ENCODE data around the gene INHBB.

Gene INHBB

DNA sequence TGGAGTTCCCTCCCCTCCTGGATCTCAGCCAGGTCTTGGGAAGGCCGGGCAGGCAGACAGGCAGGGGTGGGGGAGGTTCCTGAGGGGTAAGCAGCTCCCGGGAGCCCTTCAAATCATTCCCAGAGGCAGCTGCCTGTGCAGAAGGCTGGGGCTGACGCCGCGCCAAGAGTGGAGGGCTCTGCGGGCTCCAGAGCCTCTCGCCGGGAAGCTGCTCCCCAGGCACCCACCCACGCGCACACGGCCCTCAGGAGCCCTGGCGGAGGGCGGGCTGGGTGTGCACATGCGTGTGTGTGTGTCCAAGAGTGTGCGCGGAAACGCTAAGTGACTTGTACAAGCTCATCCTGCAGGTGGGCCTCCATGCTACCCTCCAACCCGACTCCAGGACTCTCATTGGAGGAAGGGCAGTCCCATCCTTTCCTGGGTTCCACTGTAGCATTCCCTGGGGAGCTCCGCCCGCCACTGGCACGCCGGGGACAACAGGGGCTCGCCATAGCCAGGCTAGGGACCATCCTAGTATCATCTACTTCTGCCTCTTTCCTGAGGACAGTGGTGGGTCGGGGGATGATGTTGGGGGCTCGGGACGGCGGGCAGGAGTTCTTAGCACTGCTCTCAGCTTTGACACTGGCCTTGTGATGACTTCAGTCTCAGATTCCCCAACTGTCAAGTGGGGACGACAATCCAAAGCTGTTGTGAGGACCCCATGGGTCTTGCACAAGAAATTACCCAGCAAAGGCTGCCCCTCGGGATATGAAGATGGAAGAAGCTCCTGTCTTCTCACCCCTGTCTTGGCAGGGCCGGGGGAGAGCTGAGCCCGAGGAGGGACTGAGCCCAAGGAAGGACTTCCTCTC, 50.3 kb downstream of the INHBB start:
- Histone ChIP-seq H3K36me3 (no peaks in the 10 kb centered on the region), H3K9me3 (replicated peaks in 1 of 11) (peaks cover 0 to 5% (median 0%) of the 10 kb centered on the region in 11 experiments; a peak in 1 of 22 replicates), H4K20me1 (no peaks in the 10 kb centered on the region), H3K4me1 (peaks cover 0 to 10% (median 0%) of the 10 kb centered on the region in 10 experiments; a peak in 2 of 20 replicates), H3K4me3 (no peak overlapping the region), H3K27me3 (no peaks in the 10 kb centered on the region), H3K27ac (no peak overlapping the region), H3K4me2 (no peak overlapping the region), H3K9ac (no peak overlapping the region)
- TF ChIP-seq Cebpa-rat (IDR thresholded peaks at IDR 0.05) = no peak

DNA sequence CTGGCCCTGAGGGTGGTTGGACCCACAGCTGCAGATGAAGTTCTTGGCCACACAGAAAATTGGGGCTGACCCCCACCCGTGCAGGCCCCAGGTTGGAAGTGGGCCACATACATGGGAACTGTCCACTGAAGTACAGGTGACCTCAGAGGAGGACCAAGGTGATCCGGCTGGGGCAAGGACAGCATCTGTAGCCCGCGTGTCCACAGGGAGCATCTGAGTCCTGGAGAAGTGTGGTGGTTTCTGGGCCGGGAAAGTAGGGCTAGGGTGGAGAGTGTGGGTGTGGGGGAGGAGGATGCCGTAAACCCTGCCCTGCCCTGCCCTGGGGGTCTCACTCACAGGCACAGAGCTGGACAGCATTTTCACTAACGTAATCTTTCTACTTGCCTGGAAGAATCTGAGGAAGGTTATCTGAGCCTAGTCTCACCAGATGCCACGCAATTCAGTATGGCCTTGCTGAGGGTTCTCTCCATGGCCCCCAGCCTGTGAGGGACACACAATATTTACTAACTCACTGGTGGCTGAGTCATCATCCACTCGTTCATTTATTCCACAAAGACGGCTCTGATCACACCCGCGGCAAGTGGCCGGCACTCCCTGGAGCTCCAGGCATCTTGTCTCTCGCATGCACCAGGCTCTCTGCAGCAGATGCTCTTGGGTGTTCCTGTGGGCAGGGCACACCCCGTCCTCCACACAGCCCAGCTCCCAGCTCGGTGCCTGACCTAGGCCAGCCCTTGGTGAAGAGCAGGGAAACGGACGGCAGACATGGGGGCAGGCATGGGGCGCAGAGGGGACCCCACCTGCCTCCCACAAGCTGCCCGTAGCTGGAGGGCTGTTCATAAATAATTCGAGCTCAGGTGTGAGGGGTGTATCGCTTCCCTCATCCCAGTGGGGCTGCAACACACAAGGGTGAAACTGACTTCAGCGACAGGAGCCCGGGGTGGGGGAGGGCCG, 51.2 kb downstream of the INHBB start:
- H3K27ac ChIP-seq = no peak overlapping the region
- H3K27me3 ChIP-seq = no peaks in the 10 kb centered on the region
- no peak overlapping the region for H3K4me2 ChIP-seq
- no peak for TF ChIP-seq Cebpa-rat (IDR thresholded peaks at IDR 0.05)
- H3K4me3 ChIP-seq = no peak overlapping the region
- H4K20me1 ChIP-seq = no peaks in the 10 kb centered on the region
- H3K9me3 ChIP-seq (replicated peaks in 1 of 11) = peaks cover 0 to 5% (median 0%) of the 10 kb centered on the region in 11 experiments; a peak in 1 of 22 replicates
- H3K36me3 ChIP-seq = no peaks in the 10 kb centered on the region
- H3K9ac ChIP-seq = no peak overlapping the region
- peaks cover 0 to 8% (median 0%) of the 10 kb centered on the region in 10 experiments; a peak in 2 of 20 replicates for H3K4me1 ChIP-seq

DNA sequence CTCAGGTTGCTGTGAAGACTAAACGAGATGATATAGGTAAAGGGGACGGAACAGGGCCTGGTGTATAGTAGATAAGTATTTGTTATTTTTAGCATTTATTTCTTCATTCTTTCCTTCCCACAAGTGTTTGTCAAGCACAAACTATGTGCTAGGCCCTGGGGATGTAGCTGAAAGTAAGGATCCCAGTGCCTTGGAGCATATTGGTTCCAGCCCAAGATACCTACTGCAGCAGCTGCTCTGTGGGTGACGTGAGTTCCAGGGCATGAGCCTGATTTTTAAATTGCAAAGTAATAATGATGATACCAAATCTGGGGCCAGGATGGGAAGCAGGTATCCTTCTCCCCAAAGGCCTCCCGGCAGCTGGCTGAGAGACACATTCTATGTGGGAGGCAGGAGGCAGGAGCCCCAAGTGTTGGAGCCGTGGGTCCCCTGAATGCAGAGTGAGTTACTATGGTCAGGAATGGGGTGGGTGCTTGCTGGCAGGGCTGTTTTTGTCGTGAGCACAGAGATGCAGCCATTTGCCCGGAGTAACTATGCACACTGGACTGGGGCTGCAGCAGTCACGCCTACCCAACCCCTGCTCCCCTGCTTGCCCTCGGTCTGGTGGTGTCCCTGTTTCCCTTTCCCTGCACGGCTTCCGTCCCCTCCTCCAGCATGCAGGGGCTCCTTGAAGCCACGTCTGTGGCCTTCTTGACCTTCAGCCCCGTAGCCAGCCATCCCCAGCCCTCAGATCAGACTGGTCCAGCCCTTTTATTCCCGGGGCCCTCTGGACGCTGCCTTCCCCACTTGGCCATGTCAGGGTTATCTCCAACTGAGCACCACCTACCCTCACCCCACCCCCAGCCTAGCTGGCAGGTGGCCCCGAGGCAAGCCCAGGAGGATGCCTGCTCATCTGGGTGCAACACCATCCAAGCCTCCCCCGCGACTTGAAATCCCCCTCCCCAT, 52.4 kb downstream of the INHBB start:
- H3K4me1 ChIP-seq = peaks cover 0 to 5% (median 0%) of the 10 kb centered on the region in 10 experiments; a peak in 2 of 20 replicates
- no peaks in the 10 kb centered on the region for H3K9me3 ChIP-seq (replicated peaks in 1 of 11)
- no peak for TF ChIP-seq Cebpa-rat (IDR thresholded peaks at IDR 0.05)
- no peak overlapping the region for H3K27ac ChIP-seq
- no peak overlapping the region for H3K4me3 ChIP-seq
- no peaks in the 10 kb centered on the region for H3K36me3 ChIP-seq
- no peaks in the 10 kb centered on the region for H3K27me3 ChIP-seq
- no peak overlapping the region for H3K4me2 ChIP-seq
- no peak overlapping the region for H3K9ac ChIP-seq
- no peaks in the 10 kb centered on the region for H4K20me1 ChIP-seq

DNA sequence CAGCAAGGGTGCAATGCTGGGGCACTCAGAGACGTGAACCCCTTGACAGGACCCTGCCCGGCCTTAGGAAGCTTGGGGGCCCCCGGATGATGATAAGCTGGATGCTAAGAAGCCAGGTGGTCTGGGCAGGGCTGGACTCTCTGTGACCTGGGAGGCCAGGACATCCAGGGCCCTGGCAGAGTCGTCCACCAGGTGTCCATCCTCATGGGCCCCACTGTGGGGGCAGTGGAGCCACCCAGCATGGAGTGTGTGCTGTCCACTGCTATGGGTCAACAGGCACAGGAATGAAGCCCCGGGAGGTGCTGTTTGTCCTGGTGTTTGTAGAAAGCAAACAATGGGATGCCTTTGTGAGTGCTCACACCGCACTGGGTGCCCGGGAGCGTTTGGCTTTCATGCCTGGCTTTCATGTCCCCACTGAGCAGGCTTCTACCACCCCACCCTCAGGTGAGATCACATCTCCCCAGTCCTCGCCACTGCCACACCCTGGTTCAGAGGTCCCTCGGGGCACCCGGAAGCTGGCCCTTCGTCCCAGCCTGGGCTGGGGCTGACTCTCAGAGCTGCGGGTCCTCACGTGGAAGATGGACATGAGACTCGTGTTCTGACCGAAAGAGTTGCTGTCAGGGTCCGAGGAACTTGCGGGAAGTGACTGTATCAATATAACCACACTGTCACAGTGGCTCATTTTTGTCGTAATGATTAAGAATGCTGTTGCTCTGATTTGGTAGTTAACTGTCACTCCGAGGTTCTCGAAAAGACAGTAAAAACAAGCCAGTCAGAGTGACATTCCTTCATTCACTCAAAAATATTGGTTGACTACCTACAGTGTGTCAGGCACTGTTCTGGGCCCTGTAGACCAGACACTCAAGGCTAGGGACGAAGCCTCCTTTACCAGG, 53.3 kb downstream of the INHBB start:
- no peak overlapping the region for H3K9ac ChIP-seq
- no peaks in the 10 kb centered on the region for H3K36me3 ChIP-seq
- no peak for TF ChIP-seq Cebpa-rat (IDR thresholded peaks at IDR 0.05)
- no peak overlapping the region for H3K4me3 ChIP-seq
- no peaks in the 10 kb centered on the region for H3K27me3 ChIP-seq
- no peak overlapping the region for H3K4me2 ChIP-seq
- peaks cover 0 to 5% (median 0%) of the 10 kb centered on the region in 10 experiments; a peak in 1 of 20 replicates for H3K4me1 ChIP-seq
- no peaks in the 10 kb centered on the region for H4K20me1 ChIP-seq
- no peak overlapping the region for H3K27ac ChIP-seq
- H3K9me3 ChIP-seq (replicated peaks in 1 of 11) = no peaks in the 10 kb centered on the region

DNA sequence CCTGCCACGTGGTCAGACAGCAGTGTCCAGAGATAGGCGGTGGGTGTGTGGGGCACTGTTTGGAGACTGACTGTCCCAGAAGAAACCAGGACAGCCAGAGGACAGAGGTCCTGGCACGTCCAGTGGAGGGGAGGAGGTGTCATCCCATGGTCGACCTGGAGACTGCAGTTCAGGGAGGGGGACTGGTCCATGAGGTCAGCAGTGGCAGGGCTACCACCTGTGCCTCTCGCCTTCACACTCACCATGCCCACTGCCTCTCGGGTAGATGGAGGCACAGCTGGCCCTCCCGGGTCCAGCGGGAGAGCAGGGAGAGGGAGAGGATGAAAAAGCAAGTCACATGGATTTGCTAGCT, 53.9 kb downstream of the INHBB start:
- H3K27me3 ChIP-seq = no peaks in the 10 kb centered on the region
- peaks cover 0 to 5% (median 0%) of the 10 kb centered on the region in 10 experiments; a peak in 1 of 20 replicates for H3K4me1 ChIP-seq
- no peaks in the 10 kb centered on the region for H4K20me1 ChIP-seq
- no peak for TF ChIP-seq Cebpa-rat (IDR thresholded peaks at IDR 0.05)
- H3K27ac ChIP-seq = no peak overlapping the region
- H3K9ac ChIP-seq = no peak overlapping the region
- no peaks in the 10 kb centered on the region for H3K36me3 ChIP-seq
- no peaks in the 10 kb centered on the region for H3K9me3 ChIP-seq (replicated peaks in 1 of 11)
- no peak overlapping the region for H3K4me3 ChIP-seq
- no peak overlapping the region for H3K4me2 ChIP-seq

DNA sequence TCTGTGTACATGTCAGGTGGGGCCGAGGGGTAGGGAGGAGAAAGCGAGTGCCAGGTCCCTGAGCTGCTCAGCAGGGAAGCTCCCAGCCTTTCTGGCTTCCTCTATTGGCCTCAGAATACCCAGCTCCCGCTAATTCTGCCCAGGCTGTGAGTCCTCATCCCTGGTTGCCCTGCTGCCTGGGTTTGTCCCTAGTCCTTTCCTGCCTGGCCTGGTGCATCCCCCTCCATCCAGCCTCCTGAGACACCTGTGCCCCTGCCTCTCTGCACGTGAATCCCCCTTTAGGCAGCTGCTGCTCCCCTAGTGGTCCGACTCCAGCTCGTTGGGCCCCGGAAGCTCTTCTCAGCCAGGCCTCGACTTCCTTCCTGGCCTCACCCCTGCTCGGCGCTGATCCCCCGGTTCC, 54.6 kb downstream of the INHBB start:
- Histone ChIP-seq H3K36me3 (no peaks in the 10 kb centered on the region), H3K4me3 (no peak overlapping the region), H3K4me2 (peak overlapping the region in 3 of 11 experiments; percentile 2 to 18 (median 5); a peak in 4 of 22 replicates), H4K20me1 (no peaks in the 10 kb centered on the region), H3K9ac (no peak overlapping the region), H3K27ac (no peak overlapping the region), H3K9me3 (replicated peaks in 1 of 11) (no peaks in the 10 kb centered on the region), H3K4me1 (peaks cover 0 to 5% (median 0%) of the 10 kb centered on the region in 10 experiments; a peak in 1 of 20 replicates), H3K27me3 (no peaks in the 10 kb centered on the region)
- TF ChIP-seq Cebpa-rat (IDR thresholded peaks at IDR 0.05) = no peak
